NCI-H446 treated with DMSO at 0.1 percent for 48 hours (cell line): ENCODE data around the gene KRTAP10-6.
"Not testable (repeated sequence)": the region's sequence is repeated elsewhere in the genome, so short reads cannot be mapped to it uniquely, and the experiment has no call there.

Source experiments
- DNase-seq: peaks from one replicate; lab custom pipeline; 2025; lab: John Stamatoyannopoulos, UW

The KRTAP10-6 gene

GRCh38 chr21:44617071-44617501 is 24.8 kb upstream of the KRTAP10-6 start:
- DNase-seq: no peak

GRCh38 chr21:44616591-44616926 is 24.3 kb upstream of the KRTAP10-6 start:
- DNase-seq: no peak

GRCh38 chr21:44615911-44616590 is 23.7 kb upstream of the KRTAP10-6 start:
- no peak for DNase-seq

GRCh38 chr21:44615466-44615865 is 23.2 kb upstream of the KRTAP10-6 start:
- DNase-seq: no peak

GRCh38 chr21:44614961-44615391 is 22.7 kb upstream of the KRTAP10-6 start:
- DNase-seq: no peak

- DNase-seq: no peak
Observed at GRCh38 chr21:44614161-44614631, 21.9 kb upstream of the KRTAP10-6 start.

GRCh38 chr21:44613386-44614155 is 21.3 kb upstream of the KRTAP10-6 start:
- no peak for DNase-seq

GRCh38 chr21:44612669-44613229 is 20.4 kb upstream of the KRTAP10-6 start:
- DNase-seq: no peak

GRCh38 chr21:44612029-44612486 is 19.8 kb upstream of the KRTAP10-6 start, which contains the start of gene KRTAP10-8:
Gene KRTAP10-8 (plus strand): TSS chr21:44612079. CDS start chr21:44612101, 22 bp downstream.
- DNase-seq: no peak

GRCh38 chr21:44611551-44611950 is 19.2 kb upstream of the KRTAP10-6 start:
- no peak for DNase-seq

GRCh38 chr21:44610157-44610843 is 18.0 kb upstream of the KRTAP10-6 start:
- not testable (repeated sequence) for DNase-seq

- no peak for DNase-seq
Observed at GRCh38 chr21:44609193-44609592, 16.9 kb upstream of the KRTAP10-6 start.

- no peak for DNase-seq
Observed at GRCh38 chr21:44606495-44606894, 14.2 kb upstream of the KRTAP10-6 start.

GRCh38 chr21:44603911-44604310 is 11.6 kb upstream of the KRTAP10-6 start:
- no peak for DNase-seq

- no peak for DNase-seq
Observed at GRCh38 chr21:44603109-44603875, 11.0 kb upstream of the KRTAP10-6 start.

- DNase-seq: no peak
Observed at GRCh38 chr21:44602463-44602850, 10.2 kb upstream of the KRTAP10-6 start.

GRCh38 chr21:44601596-44602462 is 9.5 kb upstream of the KRTAP10-6 start:
- DNase-seq: no peak

- DNase-seq: not testable (repeated sequence)
Observed at GRCh38 chr21:44601091-44601490, 8.8 kb upstream of the KRTAP10-6 start.

- DNase-seq: not testable (repeated sequence)
Observed at GRCh38 chr21:44600118-44600978, 8.0 kb upstream of the KRTAP10-6 start, which contains the start of gene KRTAP10-7. Gene KRTAP10-7 (plus strand): TSS chr21:44600597. CDS start chr21:44600622, 25 bp downstream.
